Mesodermal cell (in vitro differentiated cells): ENCODE measurements around the gene ZNF429. TPM values are rescaled to one million over a fixed set of nuclear protein-coding genes. Genes with fewer than 3 reads are reported as not detected.
A peak's percentile ranks its signal among the peaks of the same experiment; 100 is the strongest.
"Not testable (repeated sequence)": the region's sequence is repeated elsewhere in the genome, so short reads cannot be mapped to it uniquely, and the experiment has no call there.

Experiments
- H3K27ac ChIP-seq: 2 replicates; pipeline ENCODE4 v1.7.0; 2013; ENCODE audit warnings: mild to moderate bottlenecking, low read depth, low read length, moderate library complexity; ENCODE audit not compliant: severe bottlenecking
- H3K36me3 ChIP-seq: 2 replicates; pipeline ENCODE4 v1.7.1; 2013; ENCODE audit warnings: mild to moderate bottlenecking, low read length, moderate library complexity; ENCODE audit not compliant: control insufficient read depth, insufficient read depth
- H3K4me1 ChIP-seq: one replicate; pipeline ENCODE4 v1.7.1; 2013; ENCODE audit warnings: mild to moderate bottlenecking, low read length; ENCODE audit not compliant: insufficient read depth, control insufficient read depth, poor library complexity, severe bottlenecking
- H3K4me3 ChIP-seq: 2 replicates; pipeline ENCODE4 v1.7.0; 2013; ENCODE audit warnings: low read length, control low read depth, mild to moderate bottlenecking; ENCODE audit not compliant: insufficient read depth, poor library complexity, severe bottlenecking; ENCODE audit errors: extremely low read depth
- H3K9me3 ChIP-seq: 2 replicates; pipeline ENCODE4 v1.7.1; 2013; ENCODE audit warnings: mild to moderate bottlenecking, low read length, moderate library complexity; ENCODE audit not compliant: control insufficient read depth
- WGBS, 2 experiments: methylation state at CpG; one replicate each; pipeline ENCODE4 v1.1.5; 2013; ENCODE audit warnings: missing lambda C conversion rate in 2 of 2; ENCODE audit not compliant: insufficient coverage in 2 of 2; 5-methylcytosine and 5-hydroxymethylcytosine counted together
- polyA plus RNA-seq, 2 experiments: library from polyadenylated mRNA; stranded (reverse); fragments of 50-300 nt; gene quantifications; one replicate each; pipeline ENCODE4 v1.2.3, GENCODE V29; 2013

ZNF429 gene
- 6.7 TPM for polyA plus RNA-seq (2013, experiment 1 of 2)
- polyA plus RNA-seq (2013, experiment 2 of 2) = 6.7 TPM

DNA sequence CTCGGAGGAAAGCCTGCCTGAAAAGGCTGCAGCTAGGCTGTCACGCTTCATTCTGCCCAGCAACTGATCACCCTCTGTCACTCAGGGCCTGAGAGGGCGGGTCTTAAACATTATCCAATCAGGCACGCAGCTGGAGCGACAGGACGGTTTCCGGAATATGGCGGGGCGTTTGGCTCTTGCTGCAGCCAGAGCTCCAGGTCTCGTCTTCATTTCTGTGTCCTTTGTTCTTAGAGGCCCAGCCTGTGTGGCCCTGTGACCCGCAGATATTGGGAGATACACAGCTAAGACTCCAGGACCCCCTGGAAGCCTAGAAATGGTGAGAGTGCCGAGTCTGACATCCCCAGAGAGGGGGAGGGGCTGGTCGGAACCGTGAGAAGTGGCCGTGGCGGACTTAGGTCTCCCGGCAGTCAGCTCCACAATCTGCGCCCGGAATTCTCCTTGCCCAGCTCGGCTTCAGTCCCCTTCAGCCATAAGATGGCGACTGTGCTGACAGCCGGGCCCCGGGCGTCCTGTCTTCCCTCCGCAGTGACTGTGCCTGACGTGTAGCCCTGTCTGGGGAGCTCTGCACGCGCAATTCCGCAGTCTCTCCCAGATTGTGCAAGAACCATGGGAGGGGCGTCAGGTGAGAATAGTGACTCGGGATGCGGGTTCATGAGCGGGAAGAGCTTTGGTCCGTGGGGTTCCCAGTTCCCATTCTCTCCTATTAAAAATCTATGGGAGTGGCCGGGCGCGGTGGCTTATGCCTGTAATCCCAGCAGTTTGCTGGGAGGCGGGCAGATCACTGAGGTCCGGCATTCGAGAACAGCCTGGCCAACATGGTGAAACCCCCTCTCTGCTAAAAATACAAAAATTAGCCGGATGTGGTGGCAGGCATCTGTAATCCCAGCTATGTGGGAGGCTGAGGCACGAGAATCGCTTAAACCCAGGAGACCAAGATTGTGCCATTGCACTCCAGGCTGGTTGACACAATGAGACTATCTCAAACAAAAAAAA is at the start of gene ZNF429:
Gene ZNF429, plus strand, starts transcription at position 144 of the 993 bp plus-strand sequence. Its CDS starts 170 bp downstream, at position 314.
- H3K27ac ChIP-seq = peak within 1 kb of the TSS; percentile 93
- WGBS, 2 experiments = 1 to 2% methylated on average over 37 of the region's 43 CpGs
- H3K9me3 ChIP-seq = peaks cover 26% of the 10 kb centered on the region
- H3K4me1 ChIP-seq = no peaks in the 10 kb centered on the region
- peak within 1 kb of the TSS; percentile 69 for H3K4me3 ChIP-seq
- peaks cover 23% of the 10 kb centered on the region for H3K36me3 ChIP-seq

DNA sequence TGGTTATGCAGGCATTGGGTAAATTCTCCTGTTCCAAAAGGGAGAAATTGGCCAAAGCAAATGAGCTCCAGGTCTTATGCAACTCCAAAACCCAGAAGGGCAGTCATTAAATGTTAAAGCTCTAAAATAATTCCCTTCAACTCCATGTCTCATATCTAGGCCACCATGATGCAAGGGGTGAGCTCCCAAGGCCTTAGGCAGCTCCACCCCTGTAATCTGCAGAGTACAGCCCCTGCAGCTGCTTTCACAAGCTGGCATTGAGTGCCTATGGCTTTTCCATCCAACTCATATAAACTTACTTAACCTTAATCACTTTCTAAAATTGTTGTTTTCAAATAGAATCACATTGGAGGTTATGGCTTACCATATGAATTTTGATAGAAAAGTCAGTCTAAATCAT is 44.7 kb upstream of the ZNF429 start:
- H3K4me3 ChIP-seq = no peak overlapping the region
- no peaks in the 10 kb centered on the region for H3K4me1 ChIP-seq
- H3K36me3 ChIP-seq = peaks cover 26% of the 10 kb centered on the region
- peaks cover 19% of the 10 kb centered on the region for H3K9me3 ChIP-seq
- H3K27ac ChIP-seq = no peak overlapping the region

DNA sequence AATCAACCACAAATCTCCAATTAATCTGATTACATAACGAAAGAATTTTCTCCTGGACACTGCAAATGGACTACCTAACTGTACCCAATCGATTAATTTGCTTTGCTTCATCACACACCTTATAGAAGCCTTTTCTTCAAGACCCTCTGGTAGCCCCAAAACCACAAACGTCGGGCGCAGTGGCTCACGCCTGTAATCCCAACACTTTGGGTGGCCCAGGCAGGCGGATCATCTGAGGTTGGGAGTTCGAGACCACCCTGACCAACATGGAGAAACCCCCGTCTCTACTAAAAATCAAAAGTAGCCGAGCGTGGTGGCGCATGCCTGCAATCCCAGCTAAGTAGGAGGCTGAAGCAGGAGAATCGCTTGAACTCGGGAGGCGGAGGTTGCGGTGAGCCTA is 42.9 kb upstream of the ZNF429 start:
- 90 to 93% methylated on average over 10 to 16 of the region's 16 CpGs for WGBS, 2 experiments
- peaks cover 18% of the 10 kb centered on the region for H3K36me3 ChIP-seq
- H3K27ac ChIP-seq = no peak overlapping the region
- H3K4me3 ChIP-seq = peak overlapping the region; percentile 67
- H3K9me3 ChIP-seq = peaks cover 16% of the 10 kb centered on the region
- H3K4me1 ChIP-seq = no peaks in the 10 kb centered on the region

DNA sequence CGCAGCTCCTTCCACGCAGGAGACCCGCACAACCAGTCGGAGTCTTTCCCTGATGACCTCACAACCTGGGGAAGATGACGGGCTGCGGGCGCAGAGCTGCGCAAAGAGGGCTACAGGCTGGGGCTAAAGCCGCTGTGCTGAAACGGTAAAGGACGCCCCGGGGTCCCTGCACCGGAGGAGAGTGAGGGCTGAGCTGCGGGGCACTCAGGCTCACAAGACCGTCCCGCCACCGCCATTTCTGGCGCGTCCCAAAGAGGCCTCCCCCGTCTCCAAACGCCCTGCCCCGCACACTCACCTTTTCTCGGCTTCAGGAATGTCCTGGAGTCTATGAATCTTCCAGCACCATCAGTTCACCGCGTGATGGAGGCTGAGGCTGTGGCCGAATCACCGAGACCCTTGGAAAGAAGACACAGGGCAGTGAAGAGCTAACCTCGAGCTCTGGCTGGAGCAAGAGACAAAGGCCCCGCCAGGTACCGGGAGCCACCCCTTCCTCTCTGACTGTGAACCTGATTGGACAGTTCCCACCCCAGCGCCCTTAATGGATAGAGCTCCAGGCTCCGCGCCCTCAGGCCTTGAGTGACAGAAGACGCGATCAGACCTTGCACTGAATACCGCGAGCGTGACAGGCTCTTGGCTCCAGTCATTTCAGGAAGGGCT is 41.8 kb upstream of the ZNF429 start:
- WGBS, 2 experiments = 6 to 12% methylated on average over 33 to 37 of the region's 38 CpGs
- Histone ChIP-seq H3K27ac (peak overlapping the region; percentile 57), H3K9me3 (peaks cover 13% of the 10 kb centered on the region), H3K36me3 (peaks cover 15% of the 10 kb centered on the region), H3K4me1 (no peaks in the 10 kb centered on the region), H3K4me3 (peak overlapping the region; percentile 67)

DNA sequence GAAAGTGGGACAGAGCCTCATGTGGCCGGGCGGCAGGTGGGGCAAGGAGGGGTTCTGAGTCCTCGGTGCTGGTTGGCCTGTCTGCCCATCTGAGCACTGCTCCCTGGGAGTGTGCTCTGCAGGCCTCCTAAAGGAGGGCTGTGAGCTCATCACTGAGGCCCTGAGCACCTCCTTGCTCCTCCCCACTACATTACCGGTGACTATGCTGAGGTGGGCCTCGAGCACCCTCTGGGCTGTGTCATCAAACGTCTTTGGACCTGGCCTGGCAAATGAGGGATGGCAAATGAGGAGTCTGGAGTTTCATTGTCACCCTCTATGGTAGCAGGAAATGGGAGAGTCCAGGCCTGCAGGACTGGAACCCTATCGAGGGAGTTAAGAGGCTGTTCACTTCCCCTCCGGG is 38.8 kb upstream of the ZNF429 start:
- H3K4me1 ChIP-seq = no peaks in the 10 kb centered on the region
- 77 to 90% methylated on average over 4 to 5 of the region's 8 CpGs for WGBS, 2 experiments
- no peak overlapping the region for H3K27ac ChIP-seq

DNA sequence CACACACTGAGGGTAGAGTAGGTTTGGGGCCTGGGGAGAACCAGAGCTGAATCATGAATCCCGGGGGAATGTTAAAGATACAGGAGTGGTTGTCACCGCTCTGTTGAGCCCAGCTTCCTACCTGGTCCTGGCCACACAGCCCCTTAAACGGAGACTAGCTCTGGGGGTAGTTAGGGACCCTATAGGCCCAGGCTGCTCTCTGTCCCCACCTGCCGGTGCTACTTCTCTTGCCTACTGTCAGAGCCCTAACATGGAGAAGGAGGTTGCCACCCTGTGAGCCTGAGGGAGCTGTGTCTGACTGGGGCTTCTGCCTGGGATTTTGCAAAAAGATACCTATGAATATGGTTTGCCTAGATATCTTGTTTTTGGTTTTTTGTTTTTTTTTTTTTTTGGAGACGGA is 36.6 kb upstream of the ZNF429 start:
- H3K36me3 ChIP-seq = no peaks in the 10 kb centered on the region
- H3K9me3 ChIP-seq = no peaks in the 10 kb centered on the region
- no peaks in the 10 kb centered on the region for H3K4me1 ChIP-seq
- 87 to 100% methylated on average over 2 to 4 of the region's 5 CpGs for WGBS, 2 experiments
- H3K4me3 ChIP-seq = no peak overlapping the region
- no peak overlapping the region for H3K27ac ChIP-seq

More for the DNA sequence above, 38.8 kb upstream of the ZNF429 start:
- Histone ChIP-seq H3K36me3 (no peaks in the 10 kb centered on the region), H3K9me3 (peaks cover 3% of the 10 kb centered on the region), H3K4me3 (no peak overlapping the region)

DNA sequence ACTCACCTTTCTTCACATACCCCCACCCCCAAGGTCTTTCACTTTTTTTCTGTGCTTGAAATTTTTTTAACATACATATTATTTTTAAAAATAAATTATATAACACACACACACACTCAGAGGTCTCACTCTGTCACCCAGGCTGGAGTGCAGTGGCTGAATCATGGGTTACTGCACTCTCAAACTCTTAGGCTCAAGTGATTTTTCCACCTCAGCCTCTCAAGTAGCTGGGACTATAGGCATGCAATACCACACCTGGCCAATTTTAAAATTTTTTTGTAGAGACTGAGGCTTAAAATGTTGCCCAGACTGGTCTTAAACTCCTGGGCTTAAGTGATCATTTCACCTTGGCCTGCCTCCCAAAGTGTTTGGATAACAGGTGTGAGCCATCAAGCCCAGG is 32.9 kb upstream of the ZNF429 start:
- Histone ChIP-seq H3K36me3 (no peaks in the 10 kb centered on the region), H3K4me3 (no peak overlapping the region)

DNA sequence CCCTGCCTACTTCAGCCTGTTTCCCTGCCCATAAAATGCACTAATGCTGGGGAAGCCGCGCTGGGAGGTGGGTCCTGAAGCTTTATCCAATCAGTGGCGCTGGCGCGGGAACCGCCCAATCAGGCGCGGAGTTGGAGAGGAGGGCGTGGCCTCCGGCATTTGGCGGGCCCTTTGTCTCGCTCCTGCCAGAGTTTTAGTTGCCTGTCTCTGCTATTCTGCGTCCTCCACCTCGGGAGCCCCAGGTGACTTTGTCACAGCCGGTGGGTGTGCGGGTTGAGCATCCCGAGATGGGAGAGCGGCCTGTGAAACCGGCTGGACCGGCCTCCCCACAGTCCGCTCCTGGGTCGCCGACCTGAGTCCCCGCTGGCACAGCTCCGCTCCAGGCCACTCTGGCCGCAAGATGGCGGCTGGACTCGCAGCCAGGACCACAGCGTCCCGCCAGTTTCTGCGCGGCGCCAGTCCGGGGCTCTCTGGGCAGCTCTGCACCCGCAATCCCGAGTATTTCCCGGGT is 30.7 kb upstream of the ZNF429 start:
- H3K4me1 ChIP-seq = no peaks in the 10 kb centered on the region
- H3K36me3 ChIP-seq = no peaks in the 10 kb centered on the region
- H3K4me3 ChIP-seq = peak overlapping the region; percentile 41
- peak overlapping the region; percentile 87 for H3K27ac ChIP-seq
- WGBS, 2 experiments = 50 to 54% methylated on average over 35 to 37 of the region's 37 CpGs
- H3K9me3 ChIP-seq = no peaks in the 10 kb centered on the region

More for the DNA sequence above, 32.9 kb upstream of the ZNF429 start:
- Histone ChIP-seq H3K9me3 (no peaks in the 10 kb centered on the region), H3K27ac (no peak overlapping the region), H3K4me1 (no peaks in the 10 kb centered on the region)

DNA sequence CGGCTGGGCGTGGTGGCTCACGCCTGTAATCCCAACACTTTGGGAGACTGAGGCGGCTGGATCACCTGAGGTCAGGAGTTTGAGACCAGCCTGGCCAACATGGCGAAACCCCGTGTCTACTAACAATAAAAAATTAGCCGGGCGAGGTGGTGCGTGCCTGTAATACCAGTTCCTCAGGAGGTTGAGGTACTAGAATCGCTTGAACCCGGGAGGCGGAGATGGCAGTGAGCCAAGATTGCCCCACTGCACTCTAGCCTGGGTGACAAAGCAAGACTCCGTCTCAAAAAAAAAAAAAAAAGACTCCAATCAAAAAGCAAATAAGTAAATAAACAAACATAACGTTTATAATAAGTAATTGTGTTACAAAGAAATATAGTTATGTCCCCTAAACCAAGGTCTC is 23.0 kb upstream of the ZNF429 start:
- not testable (repeated sequence) for H3K4me1 ChIP-seq, H3K4me3 ChIP-seq, H3K27ac ChIP-seq, H3K36me3 ChIP-seq
- peaks cover 20% of the 10 kb centered on the region for H3K9me3 ChIP-seq
- 95 to 96% methylated on average over 11 to 12 of the region's 14 CpGs for WGBS, 2 experiments

DNA sequence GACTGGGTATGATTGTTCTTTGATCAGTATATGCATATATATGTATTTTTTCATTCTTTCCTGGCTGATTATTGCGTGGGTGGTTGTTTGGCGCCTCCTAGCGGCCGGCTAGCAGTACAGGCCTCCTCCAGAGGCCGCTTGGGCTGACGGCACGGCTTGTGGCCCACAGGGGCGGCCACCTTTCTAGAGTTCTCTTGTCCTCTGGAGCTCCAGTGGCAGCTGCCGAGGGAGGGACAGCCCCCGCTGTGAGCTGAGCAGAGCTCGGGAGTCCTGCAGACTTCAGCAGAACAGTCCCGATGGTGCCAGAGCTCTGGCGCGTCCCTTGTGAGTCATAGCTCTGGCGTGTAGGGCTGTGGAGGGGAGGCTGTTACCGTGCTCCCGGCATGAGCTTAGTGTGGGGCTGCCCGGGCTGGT is 22.5 kb upstream of the ZNF429 start:
- Histone ChIP-seq H3K4me3 (no peak overlapping the region), H3K4me1 (no peaks in the 10 kb centered on the region)
- WGBS, 2 experiments = 66 to 71% methylated on average over 13 to 18 of the region's 18 CpGs

More for the DNA sequence above, 22.5 kb upstream of the ZNF429 start:
- H3K36me3 ChIP-seq = no peaks in the 10 kb centered on the region
- H3K9me3 ChIP-seq = peaks cover 21% of the 10 kb centered on the region
- no peak overlapping the region for H3K27ac ChIP-seq
